ENCODE results near the gene EXOSC3.

Gene EXOSC3

DNA sequence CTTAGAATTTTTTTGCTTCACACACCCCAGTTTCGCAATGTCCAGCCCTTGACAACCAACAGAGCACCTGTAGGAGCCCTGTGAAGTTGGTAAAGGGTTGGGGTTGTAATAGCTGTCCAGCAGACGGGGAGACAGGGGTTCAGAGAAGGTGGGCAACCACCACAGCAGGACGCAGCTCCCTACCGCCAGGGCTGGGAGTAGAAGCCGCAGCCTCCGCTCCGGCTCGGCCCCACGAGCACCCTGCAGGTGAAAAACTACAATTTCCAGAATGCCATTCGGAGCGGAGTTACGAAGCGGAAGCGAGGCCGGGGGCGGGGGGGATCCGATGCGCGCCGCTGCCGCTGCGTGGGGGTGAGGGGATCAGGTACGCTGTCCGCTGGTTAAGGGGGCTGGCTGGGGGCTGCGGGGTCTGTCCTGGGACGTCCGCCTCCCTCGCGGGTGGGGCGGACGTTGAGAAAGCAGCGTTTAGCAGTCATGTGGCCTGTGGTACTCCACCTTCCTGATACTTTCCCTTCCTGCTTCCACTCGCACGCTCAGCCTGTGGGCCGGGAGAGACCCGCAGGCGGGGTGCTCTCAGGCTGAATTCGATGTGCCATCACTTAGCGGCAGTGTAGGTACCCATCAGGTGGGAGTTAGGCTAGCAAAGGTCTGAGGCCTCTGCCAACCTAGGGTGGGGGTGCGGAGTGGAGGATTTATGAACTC, 31.2 kb downstream of the EXOSC3 start, which contains the start of gene TRMT10B (continued):
- TF ChIP-seq ZNF610 (tag by site-specific recombination; IDR thresholded peaks at IDR 0.05; ENCODE audit: borderline replicate concordance) (no peak), ZNF433 (tag by site-specific recombination; IDR thresholded peaks at IDR 0.05; ENCODE audit: low read depth) (no peak), ZSCAN16 (tag by site-specific recombination; IDR thresholded peaks at IDR 0.05) (no peak), TRIM28 (IDR thresholded peaks at IDR 0.05; ENCODE audit: borderline replicate concordance, low read length) (no peak), ZFP37 (tag by site-specific recombination; IDR thresholded peaks at IDR 0.05) (no peak), ZNF785 (tag by site-specific recombination; IDR thresholded peaks at IDR 0.05) (no peak), SETDB1 (IDR thresholded peaks at IDR 0.05; ENCODE audit: insufficient read length, low read length) (no peak), ZNF211 (tag by site-specific recombination; IDR thresholded peaks at IDR 0.05; ENCODE audit: low read depth) (no peak), MYNN (tag by site-specific recombination; IDR thresholded peaks at IDR 0.05; ENCODE audit: borderline replicate concordance) (no peak), HOXD13 (CRISPR knock-in tag; IDR thresholded peaks at IDR 0.05; ENCODE audit: borderline replicate concordance) (no peak), ZNF621 (tag by site-specific recombination; IDR thresholded peaks at IDR 0.05) (no peak), ZIC2 (tag by site-specific recombination; IDR thresholded peaks at IDR 0.05) (no peak), ZSCAN4 (tag by site-specific recombination; IDR thresholded peaks at IDR 0.05) (no peak), ZNF214 (tag by site-specific recombination; IDR thresholded peaks at IDR 0.05; ENCODE audit: borderline replicate concordance) (no peak), ZBTB44 (tag by site-specific recombination; IDR thresholded peaks at IDR 0.05) (no peak), ZNF23 (tag by site-specific recombination; IDR thresholded peaks at IDR 0.05; ENCODE audit: borderline replicate concordance) (no peak), SALL2 (tag by site-specific recombination; IDR thresholded peaks at IDR 0.05; ENCODE audit: borderline replicate concordance) (no peak), GLIS1 (tag by site-specific recombination; IDR thresholded peaks at IDR 0.05) (0 out of 2 replicates have a peak, but pooled peaks have one; percentile 27), ZEB2 (tag by site-specific recombination; IDR thresholded peaks at IDR 0.05) (no peak), ZNF677 (tag by site-specific recombination; IDR thresholded peaks at IDR 0.05) (no peak), KLF7 (tag by site-specific recombination; IDR thresholded peaks at IDR 0.05; ENCODE audit: borderline replicate concordance) (no peak), ZNF549 (tag by site-specific recombination; IDR thresholded peaks at IDR 0.05) (no peak), PRDM1 (tag by site-specific recombination; IDR thresholded peaks at IDR 0.05) (no peak), ZBTB21 (tag by site-specific recombination; IDR thresholded peaks at IDR 0.05) (no peak), ZNF202 (tag by site-specific recombination; IDR thresholded peaks at IDR 0.05; ENCODE audit: borderline replicate concordance) (no peak), ZNF19 (tag by site-specific recombination; IDR thresholded peaks at IDR 0.05; ENCODE audit: low read depth) (no peak)
- TF ChIP-seq, protein P1, sequence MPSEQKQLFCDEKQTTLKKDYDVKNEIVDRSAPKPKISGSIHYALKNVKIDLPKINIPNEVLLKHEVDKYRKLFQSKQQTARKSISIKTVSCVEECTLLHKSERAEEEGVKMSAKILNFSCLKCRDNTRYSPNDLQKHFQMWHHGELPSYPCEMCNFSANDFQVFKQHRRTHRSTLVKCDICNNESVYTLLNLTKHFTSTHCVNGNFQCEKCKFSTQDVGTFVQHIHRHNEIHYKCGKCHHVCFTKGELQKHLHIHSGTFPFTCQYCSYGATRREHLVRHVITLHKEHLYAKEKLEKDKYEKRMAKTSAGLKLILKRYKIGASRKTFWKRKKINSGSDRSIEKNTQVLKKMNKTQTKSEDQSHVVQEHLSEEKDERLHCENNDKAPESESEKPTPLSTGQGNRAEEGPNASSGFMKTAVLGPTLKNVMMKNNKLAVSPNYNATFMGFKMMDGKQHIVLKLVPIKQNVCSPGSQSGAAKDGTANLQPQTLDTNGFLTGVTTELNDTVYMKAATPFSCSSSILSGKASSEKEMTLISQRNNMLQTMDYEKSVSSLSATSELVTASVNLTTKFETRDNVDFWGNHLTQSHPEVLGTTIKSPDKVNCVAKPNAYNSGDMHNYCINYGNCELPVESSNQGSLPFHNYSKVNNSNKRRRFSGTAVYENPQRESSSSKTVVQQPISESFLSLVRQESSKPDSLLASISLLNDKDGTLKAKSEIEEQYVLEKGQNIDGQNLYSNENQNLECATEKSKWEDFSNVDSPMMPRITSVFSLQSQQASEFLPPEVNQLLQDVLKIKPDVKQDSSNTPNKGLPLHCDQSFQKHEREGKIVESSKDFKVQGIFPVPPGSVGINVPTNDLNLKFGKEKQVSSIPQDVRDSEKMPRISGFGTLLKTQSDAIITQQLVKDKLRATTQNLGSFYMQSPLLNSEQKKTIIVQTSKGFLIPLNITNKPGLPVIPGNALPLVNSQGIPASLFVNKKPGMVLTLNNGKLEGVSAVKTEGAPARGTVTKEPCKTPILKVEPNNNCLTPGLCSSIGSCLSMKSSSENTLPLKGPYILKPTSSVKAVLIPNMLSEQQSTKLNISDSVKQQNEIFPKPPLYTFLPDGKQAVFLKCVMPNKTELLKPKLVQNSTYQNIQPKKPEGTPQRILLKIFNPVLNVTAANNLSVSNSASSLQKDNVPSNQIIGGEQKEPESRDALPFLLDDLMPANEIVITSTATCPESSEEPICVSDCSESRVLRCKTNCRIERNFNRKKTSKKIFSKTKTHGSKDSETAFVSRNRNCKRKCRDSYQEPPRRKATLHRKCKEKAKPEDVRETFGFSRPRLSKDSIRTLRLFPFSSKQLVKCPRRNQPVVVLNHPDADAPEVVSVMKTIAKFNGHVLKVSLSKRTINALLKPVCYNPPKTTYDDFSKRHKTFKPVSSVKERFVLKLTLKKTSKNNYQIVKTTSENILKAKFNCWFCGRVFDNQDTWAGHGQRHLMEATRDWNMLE (tag by site-specific recombination; conservative IDR thresholded peaks at IDR 0.05; ENCODE audit: low read depth) = peak; percentile 34; the same call in 1 of the 2 replicates
- TF ChIP-seq, protein P2, sequence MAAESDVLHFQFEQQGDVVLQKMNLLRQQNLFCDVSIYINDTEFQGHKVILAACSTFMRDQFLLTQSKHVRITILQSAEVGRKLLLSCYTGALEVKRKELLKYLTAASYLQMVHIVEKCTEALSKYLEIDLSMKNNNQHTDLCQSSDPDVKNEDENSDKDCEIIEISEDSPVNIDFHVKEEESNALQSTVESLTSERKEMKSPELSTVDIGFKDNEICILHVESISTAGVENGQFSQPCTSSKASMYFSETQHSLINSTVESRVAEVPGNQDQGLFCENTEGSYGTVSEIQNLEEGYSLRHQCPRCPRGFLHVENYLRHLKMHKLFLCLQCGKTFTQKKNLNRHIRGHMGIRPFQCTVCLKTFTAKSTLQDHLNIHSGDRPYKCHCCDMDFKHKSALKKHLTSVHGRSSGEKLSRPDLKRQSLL (tag by site-specific recombination; IDR thresholded peaks at IDR 0.05) = no peak
- TF ChIP-seq, protein P3, sequence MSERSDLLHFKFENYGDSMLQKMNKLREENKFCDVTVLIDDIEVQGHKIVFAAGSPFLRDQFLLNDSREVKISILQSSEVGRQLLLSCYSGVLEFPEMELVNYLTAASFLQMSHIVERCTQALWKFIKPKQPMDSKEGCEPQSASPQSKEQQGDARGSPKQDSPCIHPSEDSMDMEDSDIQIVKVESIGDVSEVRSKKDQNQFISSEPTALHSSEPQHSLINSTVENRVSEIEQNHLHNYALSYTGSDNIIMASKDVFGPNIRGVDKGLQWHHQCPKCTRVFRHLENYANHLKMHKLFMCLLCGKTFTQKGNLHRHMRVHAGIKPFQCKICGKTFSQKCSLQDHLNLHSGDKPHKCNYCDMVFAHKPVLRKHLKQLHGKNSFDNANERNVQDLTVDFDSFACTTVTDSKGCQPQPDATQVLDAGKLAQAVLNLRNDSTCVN (tag by site-specific recombination; optimal IDR thresholded peaks at IDR 0.05) = peak; percentile 60

Data from HEK293 (cell line).